ENCODE measurements around the gene TNNC2.
"Not testable (repeated sequence)": the region's sequence is repeated elsewhere in the genome, so short reads cannot be mapped to it uniquely, and the experiment has no call there.

The TNNC2 gene

DNA sequence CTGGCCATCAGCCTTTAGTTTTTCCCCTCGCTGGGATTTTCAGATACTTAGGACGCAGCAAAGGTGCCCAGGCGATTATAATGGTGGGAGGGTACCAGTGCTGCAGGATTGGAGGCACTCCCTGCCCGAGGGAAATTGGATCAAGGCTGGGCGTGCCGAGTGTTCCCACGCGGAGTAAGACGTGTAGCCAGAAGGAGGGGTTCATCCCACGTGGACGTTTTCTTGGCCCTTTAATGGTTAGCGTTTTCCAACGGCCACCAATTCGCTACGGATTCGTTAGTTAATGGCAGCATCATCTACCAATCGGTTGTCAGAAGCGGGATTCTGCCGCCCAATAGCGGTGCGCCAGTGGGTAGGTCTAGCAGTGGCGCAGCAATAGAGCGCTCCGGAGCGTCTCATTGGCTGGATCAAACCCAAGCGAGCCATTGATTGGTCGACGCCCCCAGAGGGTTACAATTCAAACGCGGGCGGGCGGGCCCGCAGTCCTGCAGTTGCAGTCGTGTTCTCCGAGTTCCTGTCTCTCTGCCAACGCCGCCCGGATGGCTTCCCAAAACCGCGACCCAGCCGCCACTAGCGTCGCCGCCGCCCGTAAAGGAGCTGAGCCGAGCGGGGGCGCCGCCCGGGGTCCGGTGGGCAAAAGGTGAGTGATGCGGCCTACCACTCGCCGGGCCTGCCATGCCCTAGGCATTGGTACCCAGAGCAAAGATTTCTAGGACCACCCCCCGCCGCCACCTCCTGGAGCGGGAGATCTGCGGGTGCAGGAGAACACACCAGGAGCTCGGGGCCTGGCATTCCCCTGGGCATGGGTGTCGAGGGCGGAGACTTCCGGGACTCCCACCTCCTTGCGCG is 14.7 kb downstream of the TNNC2 start, which contains the start of gene UBE2C:
Gene UBE2C, plus strand, starts transcription at position 488 of the 849 bp plus-strand sequence. Its CDS starts 52 bp downstream, at position 540.
- peak within 1 kb of the TSS; percentile 68 for H3K4me3 ChIP-seq (ENCODE audit: low read length)
- DNase-seq (ENCODE audit: low read depth) = peak; percentile 100
- no peak for TF ChIP-seq CTCF (conservative IDR thresholded peaks at IDR 0.05; ENCODE audit: low read length)

- DNase-seq (ENCODE audit: low read depth) = no peak
- TF ChIP-seq CTCF (conservative IDR thresholded peaks at IDR 0.05; ENCODE audit: low read length) = no peak
- H3K4me3 ChIP-seq (ENCODE audit: low read length) = no peak overlapping the region
Measured at GRCh38 chr20:45810191-45810970, 16.7 kb downstream of the TNNC2 start.

GRCh38 chr20:45801851-45802250 is 25.3 kb downstream of the TNNC2 start:
- TF ChIP-seq CTCF (conservative IDR thresholded peaks at IDR 0.05; ENCODE audit: low read length) = no peak
- H3K4me3 ChIP-seq (ENCODE audit: low read length) = no peak overlapping the region
- DNase-seq (ENCODE audit: low read depth) = no peak

- peak; percentile 81 for TF ChIP-seq CTCF (conservative IDR thresholded peaks at IDR 0.05; ENCODE audit: low read length)
- peak; percentile 53 for DNase-seq (ENCODE audit: low read depth)
- no peak overlapping the region for H3K4me3 ChIP-seq (ENCODE audit: low read length)
Measured at GRCh38 chr20:45798935-45799642, 28.0 kb downstream of the TNNC2 start.

- not testable (repeated sequence) for DNase-seq (ENCODE audit: low read depth); H3K4me3 ChIP-seq (ENCODE audit: low read length)
Measured at GRCh38 chr20:45797955-45798354, 29.2 kb downstream of the TNNC2 start.

GRCh38 chr20:45797510-45797909 is 29.6 kb downstream of the TNNC2 start:
- DNase-seq (ENCODE audit: low read depth) = not testable (repeated sequence)

DNA sequence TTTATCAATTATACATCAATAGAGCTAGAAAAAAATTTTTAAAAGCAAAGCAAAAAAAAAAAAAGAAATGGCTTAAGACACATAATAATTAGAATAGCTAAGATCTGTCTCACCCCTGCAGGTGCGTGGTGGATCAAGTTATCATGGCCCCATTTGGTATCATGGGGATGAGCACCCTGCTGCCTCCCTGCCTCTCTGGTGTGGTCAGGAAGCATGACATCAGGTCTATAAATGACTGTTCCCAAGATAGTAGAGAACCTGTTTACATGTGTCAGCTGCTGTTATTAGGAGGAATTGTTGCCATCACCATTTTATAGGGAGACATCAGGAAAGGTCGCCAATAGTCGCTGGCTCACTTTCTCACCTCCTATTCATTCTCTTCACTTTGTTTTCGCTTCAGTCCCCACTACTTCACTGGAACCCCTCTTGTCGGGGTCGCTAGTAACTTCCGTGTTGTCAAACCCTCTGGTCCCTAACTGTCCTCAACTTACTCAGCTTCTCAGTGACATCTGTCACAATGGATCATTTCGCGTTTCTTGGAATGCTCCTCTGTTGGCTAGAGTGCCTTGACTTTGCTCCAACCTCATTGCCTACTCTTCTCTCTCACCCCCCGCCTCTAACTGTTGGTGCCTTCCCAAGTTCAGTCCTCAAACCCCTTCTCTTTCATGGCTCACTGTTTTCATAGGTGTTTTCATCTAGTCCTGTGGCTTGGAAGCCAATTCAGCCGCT is 30.6 kb downstream of the TNNC2 start:
- no peak for TF ChIP-seq CTCF (conservative IDR thresholded peaks at IDR 0.05; ENCODE audit: low read length)
- no peak for DNase-seq (ENCODE audit: low read depth)
- H3K4me3 ChIP-seq (ENCODE audit: low read length) = no peak overlapping the region

More at GRCh38 chr20:45797510-45797909, 29.6 kb downstream of the TNNC2 start:
- not testable (repeated sequence) for H3K4me3 ChIP-seq (ENCODE audit: low read length)

All from AG10803 (cell line).